Thymus (tissue), 11 donors: ENCODE data around the gene YY1. TPM values are rescaled to one million over a fixed set of nuclear protein-coding genes. Genes with fewer than 3 reads are reported as not detected.
"Not testable (repeated sequence)": the region's sequence is repeated elsewhere in the genome, so short reads cannot be mapped to it uniquely, and the experiment has no call there.

Source experiments
- DNase-seq, 9 donors: peaks; one replicate each; pipeline ENCODE4 v3.0.0-alpha.2; 2013; ENCODE audit warnings: low spot score in 9 of 9, low read depth in 6 of 9, missing footprints in 1 of 9
- H3K27ac ChIP-seq, 2 donors: one replicate each; pipeline ENCODE4 v1.5.1; 2013; ENCODE audit warnings: control low read depth in 1 of 2, low read depth in 1 of 2, low read length in 1 of 2, mild to moderate bottlenecking in 1 of 2, moderate library complexity in 1 of 2
- H3K27me3 ChIP-seq, 2 donors: one replicate each; pipeline ENCODE4 v1.5.1; 2013; ENCODE audit warnings: low read length in 1 of 2; ENCODE audit not compliant: control insufficient read depth in 2 of 2, insufficient read depth in 1 of 2
- H3K36me3 ChIP-seq, 2 donors: one replicate each; pipeline ENCODE4 v1.5.1; 2013; ENCODE audit warnings: low read length in 1 of 2, mild to moderate bottlenecking in 1 of 2, moderate library complexity in 1 of 2; ENCODE audit not compliant: control insufficient read depth in 2 of 2, insufficient read depth in 2 of 2
- H3K4me1 ChIP-seq, 2 donors: one replicate each; pipeline ENCODE4 v1.5.1; 2013; ENCODE audit warnings: low read length in 2 of 2; ENCODE audit not compliant: control insufficient read depth in 2 of 2, insufficient read depth in 2 of 2
- H3K4me3 ChIP-seq, 2 donors: one replicate each; pipeline ENCODE4 v1.5.1; 2013; ENCODE audit warnings: low read length in 2 of 2, control low read depth in 1 of 2, mild to moderate bottlenecking in 1 of 2
- H3K9me3 ChIP-seq, 2 donors: one replicate each; pipeline ENCODE4 v1.5.1; 2013; ENCODE audit warnings: low read length in 1 of 2, mild to moderate bottlenecking in 1 of 2; ENCODE audit not compliant: control insufficient read depth in 2 of 2, insufficient read depth in 1 of 2
- WGBS: extraction: QIAGEN DNeasy Blood & Tissue Kit; methylation state at CpG from one replicate; pipeline ENCODE4 v1.1.7; 2013; 5-methylcytosine and 5-hydroxymethylcytosine counted together
- polyA plus RNA-seq: library from polyadenylated mRNA; stranded (reverse); fragments of 200-250 nt; gene quantifications from one replicate; pipeline ENCODE4 v1.2.3, GENCODE V29; 2013
- total RNA-seq: library from RNA; stranded (reverse); fragments of 120-200 nt; gene quantifications from one replicate; pipeline ENCODE4 v1.2.4, GENCODE V29; 2013
- donor health status: healthy.

The YY1 gene
- total and polyA plus RNA-seq, 2 donors = 66.7 to 72.3 TPM

- Histone ChIP-seq H3K9me3 (no peaks in the 10 kb centered on the region), H3K36me3 (peaks cover 17 to 44% of the 10 kb centered on the region in 2 donors), H3K4me1 (no peaks in the 10 kb centered on the region), H3K27me3 (no peaks in the 10 kb centered on the region), H3K4me3 (no peak overlapping the region), H3K27ac (no peak overlapping the region)
- 98% methylated on average over 4 of the region's 4 CpGs for WGBS
- DNase-seq = no peak
Observed at GRCh38 chr14:100274250-100274649, 35.3 kb downstream of the YY1 start.

- Histone ChIP-seq H3K4me1 (no peaks in the 10 kb centered on the region), H3K9me3 (no peaks in the 10 kb centered on the region), H3K27ac (no peak overlapping the region), H3K4me3 (no peak overlapping the region), H3K27me3 (no peaks in the 10 kb centered on the region), H3K36me3 (peaks cover 21 to 48% of the 10 kb centered on the region in 2 donors)
- whole genome bisulfite sequencing = 67% methylated on average over 7 of the region's 7 CpGs
- DNase-seq = no peak
Observed at GRCh38 chr14:100275214-100275613, 36.3 kb downstream of the YY1 start.

GRCh38 chr14:100278702-100279101, 39.8 kb downstream of the YY1 start:
- peaks cover 37 to 57% of the 10 kb centered on the region in 2 donors for H3K36me3 ChIP-seq
- no peak for DNase-seq
- H3K27ac ChIP-seq = no peak overlapping the region
- WGBS = 55% methylated on average over 8 of the region's 8 CpGs
- no peak overlapping the region for H3K4me3 ChIP-seq
- no peaks in the 10 kb centered on the region for H3K9me3 ChIP-seq
- H3K27me3 ChIP-seq = no peaks in the 10 kb centered on the region
- peaks cover 0 to 6% of the 10 kb centered on the region in 2 donors for H3K4me1 ChIP-seq

GRCh38 chr14:100279133-100279532, 40.2 kb downstream of the YY1 start:
- H3K36me3 ChIP-seq = peaks cover 37 to 54% of the 10 kb centered on the region in 2 donors
- H3K4me3 ChIP-seq = no peak overlapping the region
- WGBS = 98% methylated on average over 2 of the region's 2 CpGs
- H3K4me1 ChIP-seq = peaks cover 0 to 6% of the 10 kb centered on the region in 2 donors
- no peaks in the 10 kb centered on the region for H3K27me3 ChIP-seq
- H3K27ac ChIP-seq = no peak overlapping the region
- DNase-seq = no peak
- H3K9me3 ChIP-seq = no peaks in the 10 kb centered on the region

- no peak for DNase-seq
- H3K36me3 ChIP-seq = peaks cover 35 to 49% of the 10 kb centered on the region in 2 donors
- no peaks in the 10 kb centered on the region for H3K9me3 ChIP-seq
- H3K4me1 ChIP-seq = peaks cover 0 to 7% of the 10 kb centered on the region in 2 donors
- 97% methylated on average over 8 of the region's 8 CpGs for WGBS
- no peak overlapping the region for H3K4me3 ChIP-seq
- H3K27ac ChIP-seq = no peak overlapping the region
- no peaks in the 10 kb centered on the region for H3K27me3 ChIP-seq
Observed at GRCh38 chr14:100279563-100279962, 40.6 kb downstream of the YY1 start.

GRCh38 chr14:100281286-100282082, 42.5 kb downstream of the YY1 start:
- H3K9me3 ChIP-seq = no peaks in the 10 kb centered on the region
- no peak overlapping the region for H3K4me3 ChIP-seq
- WGBS = 93% methylated on average over 11 of the region's 11 CpGs
- DNase-seq = no peak
- H3K27ac ChIP-seq = peak overlapping the region; percentile 18 to 38
- H3K36me3 ChIP-seq = peaks cover 27 to 33% of the 10 kb centered on the region in 2 donors
- H3K27me3 ChIP-seq = no peaks in the 10 kb centered on the region
- peaks cover 4 to 18% of the 10 kb centered on the region in 2 donors for H3K4me1 ChIP-seq

- Histone ChIP-seq H3K27me3 (no peaks in the 10 kb centered on the region), H3K36me3 (peaks cover 24 to 28% of the 10 kb centered on the region in 2 donors), H3K4me3 (no peak overlapping the region), H3K4me1 (peaks cover 4 to 18% of the 10 kb centered on the region in 2 donors), H3K9me3 (no peaks in the 10 kb centered on the region), H3K27ac (peak overlapping the region in 1 of 2 donors; percentile 18)
- no peak for DNase-seq
- WGBS = 97% methylated on average over 7 of the region's 7 CpGs
Observed at GRCh38 chr14:100282083-100282350, 43.1 kb downstream of the YY1 start.

- peak overlapping the region in 1 of 2 donors; percentile 40 for H3K27ac ChIP-seq
- H3K4me3 ChIP-seq = no peak overlapping the region
- whole genome bisulfite sequencing = 96% methylated on average over 9 of the region's 9 CpGs
- H3K36me3 ChIP-seq = peaks cover 21 to 23% of the 10 kb centered on the region in 2 donors
- no peak for DNase-seq
- no peaks in the 10 kb centered on the region for H3K27me3 ChIP-seq
- peaks cover 4 to 18% of the 10 kb centered on the region in 2 donors for H3K4me1 ChIP-seq
- no peaks in the 10 kb centered on the region for H3K9me3 ChIP-seq
Observed at GRCh38 chr14:100282766-100283419, 43.9 kb downstream of the YY1 start.

- 97% methylated on average over 9 of the region's 9 CpGs for WGBS
- H3K4me1 ChIP-seq = peaks cover 4 to 18% of the 10 kb centered on the region in 2 donors
- H3K27ac ChIP-seq = not testable (repeated sequence)
Observed at GRCh38 chr14:100283436-100283835, 44.5 kb downstream of the YY1 start.

More at GRCh38 chr14:100283436-100283835, 44.5 kb downstream of the YY1 start:
- H3K9me3 ChIP-seq, DNase-seq, H3K27me3 ChIP-seq, H3K4me3 ChIP-seq: not testable (repeated sequence)
- peaks cover 21 to 23% of the 10 kb centered on the region in 2 donors for H3K36me3 ChIP-seq
